ENCODE results near the gene HOXD11.

The HOXD11 gene

GRCh38 chr2:176106581-176107539 lies at the start of gene HOXD11:
TSS of gene HOXD11 (plus strand) at chr2:176107280. CDS start at chr2:176107356, 76 bp downstream.
- DNase-seq (ENCODE audit: low read depth in 2 of 2, low spot score in 1 of 2) = no peak

GRCh38 chr2:176063958-176064357 lies 43.1 kb upstream of the HOXD11 start:
- no peak for DNase-seq (ENCODE audit: low read depth in 2 of 2, low spot score in 1 of 2)

GRCh38 chr2:176066645-176067588 lies 40.2 kb upstream of the HOXD11 start:
- DNase-seq (ENCODE audit: low read depth in 2 of 2, low spot score in 1 of 2) = no peak

- DNase-seq (ENCODE audit: low read depth in 2 of 2, low spot score in 1 of 2) = no peak
These were observed 39.3 kb upstream of the HOXD11 start for GRCh38 chr2:176067589-176068418.

- no peak for DNase-seq (ENCODE audit: low read depth in 2 of 2, low spot score in 1 of 2)
These were observed 38.7 kb upstream of the HOXD11 start for GRCh38 chr2:176068419-176068832.

GRCh38 chr2:176071330-176072291 lies 35.5 kb upstream of the HOXD11 start:
- no peak for DNase-seq (ENCODE audit: low read depth in 2 of 2, low spot score in 1 of 2)

GRCh38 chr2:176072292-176072669 lies 34.8 kb upstream of the HOXD11 start:
- DNase-seq (ENCODE audit: low read depth in 2 of 2, low spot score in 1 of 2) = no peak

GRCh38 chr2:176072951-176073904 lies 33.9 kb upstream of the HOXD11 start:
- DNase-seq (ENCODE audit: low read depth in 2 of 2, low spot score in 1 of 2) = no peak

DNA sequence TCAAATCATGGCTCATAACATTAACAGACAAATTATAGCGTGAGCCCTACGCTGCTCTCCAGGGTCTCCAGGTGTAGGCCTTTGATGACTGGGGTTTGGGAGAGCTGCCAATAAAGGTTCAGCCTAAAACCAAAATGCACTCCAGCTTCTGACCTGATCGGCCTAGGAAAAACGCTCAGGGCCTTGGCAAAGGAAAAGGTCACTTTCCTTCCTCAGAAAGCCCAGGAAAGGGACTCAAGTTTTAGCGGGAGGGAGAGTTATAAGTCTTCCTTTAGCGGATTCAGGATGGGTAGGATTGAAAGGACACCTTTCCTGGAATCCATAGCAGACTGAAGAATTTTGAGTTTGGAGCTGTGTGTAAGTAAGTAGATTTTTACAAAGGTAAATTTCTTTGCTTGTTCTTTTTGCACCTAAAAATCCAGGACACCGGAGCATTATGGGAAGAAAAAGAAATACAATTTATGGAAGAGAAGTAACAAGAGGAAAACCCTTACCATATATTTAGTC lies 32.1 kb upstream of the HOXD11 start:
- DNase-seq (ENCODE audit: low read depth in 2 of 2, low spot score in 1 of 2) = no peak

GRCh38 chr2:176075481-176075880 lies 31.6 kb upstream of the HOXD11 start:
- no peak for DNase-seq (ENCODE audit: low read depth in 2 of 2, low spot score in 1 of 2)

DNA sequence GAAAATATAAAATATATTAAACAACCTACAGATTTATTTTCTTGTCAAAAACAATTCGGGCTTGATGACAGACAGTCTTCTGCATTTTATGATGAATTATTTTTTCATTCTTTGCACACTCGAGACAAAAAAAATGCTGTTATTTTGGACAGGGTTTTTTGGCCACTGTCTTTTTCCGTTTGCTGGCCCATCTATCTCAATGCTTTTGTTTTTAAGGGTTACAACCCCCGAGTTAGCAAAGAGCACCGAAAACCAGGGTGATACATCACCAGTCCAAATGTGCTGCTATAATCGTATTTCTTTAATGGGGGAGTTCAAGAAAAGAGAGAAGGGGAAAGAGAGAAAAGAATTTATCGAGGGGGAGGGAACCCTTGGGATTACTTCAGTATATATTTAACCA lies 31.0 kb upstream of the HOXD11 start:
- no peak for DNase-seq (ENCODE audit: low read depth in 2 of 2, low spot score in 1 of 2)

GRCh38 chr2:176076796-176077195 lies 30.3 kb upstream of the HOXD11 start:
- DNase-seq (ENCODE audit: low read depth in 2 of 2, low spot score in 1 of 2) = no peak

DNA sequence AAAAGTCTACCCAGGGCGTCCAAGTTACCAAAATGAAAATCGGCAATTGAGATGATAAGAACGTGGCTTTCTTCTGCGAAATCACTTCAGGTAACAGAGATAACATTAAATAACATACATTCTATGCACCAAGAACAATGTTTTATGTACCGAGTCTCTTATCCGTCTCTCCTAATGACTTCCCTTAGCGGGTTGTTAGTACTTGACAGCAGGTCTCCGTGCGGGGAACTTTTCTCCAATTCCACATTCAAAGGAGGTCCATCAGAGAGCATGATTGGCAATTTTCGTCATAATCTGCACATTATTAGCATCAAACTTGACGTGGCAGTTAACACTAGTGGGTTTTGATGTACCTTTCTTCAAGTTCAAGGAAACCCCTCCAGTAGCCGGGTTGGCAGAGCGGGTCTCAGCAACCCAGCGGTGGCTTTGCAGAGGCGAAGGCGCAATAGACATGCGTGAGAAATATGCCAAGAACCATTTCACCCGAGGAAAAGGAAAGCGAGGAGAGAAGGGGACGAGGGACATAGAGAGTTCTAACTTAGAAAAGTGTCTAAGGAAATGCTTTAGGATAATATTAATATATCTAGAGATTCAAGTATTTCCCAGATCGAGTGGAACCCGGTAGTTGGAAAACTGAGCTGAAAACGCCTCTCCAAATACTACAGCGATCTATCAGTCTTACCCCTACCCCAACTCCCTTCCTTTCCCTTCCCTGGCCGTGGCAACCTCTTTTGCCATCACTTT lies 28.4 kb upstream of the HOXD11 start:
- DNase-seq (ENCODE audit: low read depth in 2 of 2, low spot score in 1 of 2) = no peak

GRCh38 chr2:176079285-176079830 lies 27.7 kb upstream of the HOXD11 start:
- DNase-seq (ENCODE audit: low read depth in 2 of 2, low spot score in 1 of 2) = no peak

DNA sequence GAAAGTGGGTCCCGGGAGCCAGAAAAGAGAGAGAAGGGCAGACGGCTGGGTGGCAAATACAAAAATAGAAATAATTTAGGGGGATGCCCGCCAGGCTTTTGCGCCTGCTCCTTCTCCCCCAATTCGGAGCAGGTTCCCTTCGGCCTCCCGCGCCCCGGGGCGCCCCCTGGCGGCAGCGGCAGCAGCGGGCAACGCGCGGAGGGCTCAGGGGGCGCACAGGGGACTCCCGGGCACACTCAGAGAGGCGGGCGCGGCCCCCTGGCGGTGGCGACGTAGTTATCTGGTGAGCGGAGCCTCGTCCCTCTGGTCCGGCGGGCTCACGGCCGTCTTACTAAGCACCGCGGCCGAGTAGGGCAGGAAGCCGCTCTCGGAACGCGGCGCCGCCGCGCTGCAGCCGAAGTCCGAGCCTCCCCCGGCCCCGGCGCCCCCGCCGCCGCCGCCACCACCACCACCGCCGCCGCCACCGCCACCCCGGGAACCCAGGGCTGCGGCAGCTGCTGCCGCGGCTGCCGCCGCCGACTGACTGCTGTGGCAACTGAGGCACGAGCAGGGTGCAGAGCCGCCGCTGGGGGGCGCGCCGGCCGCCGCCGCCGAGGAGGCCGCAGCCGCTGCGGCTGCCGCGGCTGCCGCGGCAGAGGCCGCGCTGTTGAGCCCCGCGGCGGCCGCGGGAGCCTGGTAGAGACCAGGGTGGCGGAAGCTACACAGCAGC lies 27.1 kb upstream of the HOXD11 start:
- no peak for DNase-seq (ENCODE audit: low read depth in 2 of 2, low spot score in 1 of 2)

DNA sequence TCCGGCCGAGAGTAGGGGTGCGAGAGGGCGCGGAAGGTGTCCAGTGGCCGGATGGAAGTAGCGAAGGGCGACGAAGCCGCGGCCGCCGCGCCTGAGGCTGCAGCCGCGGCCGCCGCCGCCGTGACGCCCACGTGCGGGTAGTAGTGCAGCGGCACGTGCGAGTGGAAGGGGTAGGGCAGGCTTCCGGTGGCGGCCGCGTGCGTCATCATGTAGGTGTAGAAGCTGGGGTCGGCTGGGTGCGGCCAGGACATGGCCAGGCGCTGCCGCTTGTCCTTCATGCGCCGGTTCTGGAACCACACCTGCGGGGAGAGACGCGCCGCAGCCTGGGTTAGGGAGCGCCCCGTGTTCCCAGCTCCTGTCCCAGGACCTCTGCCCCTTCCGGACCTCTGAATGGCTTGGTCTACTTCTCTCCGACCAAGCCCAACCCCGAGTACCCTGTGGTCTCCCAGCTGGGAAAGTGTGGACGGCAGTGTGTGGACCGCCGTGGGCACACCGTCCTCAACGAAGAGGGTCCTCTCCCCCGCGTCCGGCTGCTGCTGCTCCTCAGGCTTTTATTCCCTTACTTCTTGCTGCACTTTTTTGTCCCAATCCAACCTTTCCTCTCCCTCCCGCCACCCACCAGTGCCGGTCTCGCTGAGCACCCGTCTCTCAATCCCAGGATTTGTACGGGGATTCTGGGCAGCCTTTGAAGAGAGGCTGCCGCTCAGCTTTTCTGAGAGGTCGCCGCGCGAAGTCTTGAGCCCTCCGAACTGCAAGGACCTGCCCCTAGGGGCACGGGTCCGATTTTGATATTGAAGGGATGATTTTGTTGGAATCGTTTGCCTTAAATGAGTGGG lies 26.3 kb upstream of the HOXD11 start:
- DNase-seq (ENCODE audit: low read depth in 2 of 2, low spot score in 1 of 2) = no peak

All from stimulated activated CD8-positive, alpha-beta memory T cell treated with anti-CD3 and anti-CD28 coated beads, Interleukin-4, amount 100 ng/mL, for 4 hours (primary cell).